Body of pancreas (tissue), 4 donors: ENCODE measurements around the gene BORCS6.

ENCODE experiments used
- POLR2A ChIP-seq, 3 donors: fragments of 450-650 bp; IDR thresholded peaks; one replicate each; pipeline ENCODE4 v1.6.1; 2016; ENCODE audit warnings: antibody characterized with exemption in 3 of 3, mild to moderate bottlenecking in 2 of 3
- TF ChIP-seq, protein P1 (sequence below), 7 experiments: fragments of 450-650 bp in 4 of 7; fragments of 200-600 bp in 3 of 7; sonication (generic) in 3 of 7; IDR thresholded peaks; one replicate each; pipeline ENCODE4 v1.5.1; 2016 to 2019; ENCODE audit warnings: antibody characterized with exemption in 7 of 7

DNA sequence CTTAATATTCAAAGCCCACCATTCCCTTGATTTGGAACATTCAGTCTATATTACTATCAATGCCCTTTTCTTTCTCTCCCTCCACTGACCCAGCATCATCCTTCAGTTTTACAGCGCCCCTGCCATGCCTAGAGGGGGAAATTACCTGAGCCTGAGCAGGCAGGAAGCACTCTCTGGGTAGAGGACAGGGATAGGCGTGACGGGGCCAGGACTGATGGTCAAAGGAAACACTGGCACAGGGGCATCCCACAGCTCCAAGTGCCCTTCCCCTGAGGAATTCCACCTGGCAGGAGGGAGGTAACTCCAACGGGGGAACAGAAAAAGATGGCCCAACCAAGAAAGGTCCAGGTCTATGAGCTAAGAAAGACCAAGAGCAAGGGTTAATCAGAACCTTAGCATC lies 47.9 kb upstream of the BORCS6 start:
- TF ChIP-seq, protein P1, sequence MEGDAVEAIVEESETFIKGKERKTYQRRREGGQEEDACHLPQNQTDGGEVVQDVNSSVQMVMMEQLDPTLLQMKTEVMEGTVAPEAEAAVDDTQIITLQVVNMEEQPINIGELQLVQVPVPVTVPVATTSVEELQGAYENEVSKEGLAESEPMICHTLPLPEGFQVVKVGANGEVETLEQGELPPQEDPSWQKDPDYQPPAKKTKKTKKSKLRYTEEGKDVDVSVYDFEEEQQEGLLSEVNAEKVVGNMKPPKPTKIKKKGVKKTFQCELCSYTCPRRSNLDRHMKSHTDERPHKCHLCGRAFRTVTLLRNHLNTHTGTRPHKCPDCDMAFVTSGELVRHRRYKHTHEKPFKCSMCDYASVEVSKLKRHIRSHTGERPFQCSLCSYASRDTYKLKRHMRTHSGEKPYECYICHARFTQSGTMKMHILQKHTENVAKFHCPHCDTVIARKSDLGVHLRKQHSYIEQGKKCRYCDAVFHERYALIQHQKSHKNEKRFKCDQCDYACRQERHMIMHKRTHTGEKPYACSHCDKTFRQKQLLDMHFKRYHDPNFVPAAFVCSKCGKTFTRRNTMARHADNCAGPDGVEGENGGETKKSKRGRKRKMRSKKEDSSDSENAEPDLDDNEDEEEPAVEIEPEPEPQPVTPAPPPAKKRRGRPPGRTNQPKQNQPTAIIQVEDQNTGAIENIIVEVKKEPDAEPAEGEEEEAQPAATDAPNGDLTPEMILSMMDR (IDR thresholded peaks at IDR 0.05), result no peak
- TF ChIP-seq POLR2A (IDR thresholded peaks at IDR 0.05), result no peak
